Measurements from ENCODE around the gene RAC3. TPM values are rescaled to one million over a fixed set of nuclear protein-coding genes. Genes with fewer than 3 reads are reported as not detected.

Gene RAC3
- total and polyA plus RNA-seq, 2 experiments from 2014 or later, result 1.3 to 7.9 TPM

GRCh38 chr17:82045936-82046484, 14.5 kb downstream of the RAC3 start:
- 42 to 44% methylated on average over 14 of the region's 14 CpGs for WGBS, 2 experiments (ENCODE audit: low coverage in 1 of 2, low lambda C conversion rate in 2 of 2, missing lambda C conversion rate in 2 of 2)
- Histone ChIP-seq H3F3A (ENCODE audit: insufficient read depth) (peaks cover 5% of the 10 kb centered on the region; the same call in 1 of the 2 replicates), H3K9me2 (ENCODE audit: insufficient read depth) (no peaks in the 10 kb centered on the region), H3K79me2 (ENCODE audit: insufficient read depth) (peaks cover 10% of the 10 kb centered on the region; the same call in 1 of the 2 replicates), H3K36me3 (ENCODE audit: low read depth) (no peaks in the 10 kb centered on the region), H3K4me3 (no peak overlapping the region), H3K9ac (no peak overlapping the region), H3K27me3 (replicated peaks; ENCODE audit: insufficient read depth) (no peaks in the 10 kb centered on the region), H3K27ac (no peak overlapping the region), H3K4me1 (ENCODE audit: insufficient read depth) (no peaks in the 10 kb centered on the region), H2AFZ (no peak overlapping the region), H3K4me2 (ENCODE audit: unreplicated experiment) (no peak overlapping the region), H3K9me3 (ENCODE audit: low read depth) (no peaks in the 10 kb centered on the region), H4K20me1 (ENCODE audit: insufficient read depth) (no peaks in the 10 kb centered on the region)
- DNase-seq, result no peak
- TF ChIP-seq EZH2 (IDR thresholded peaks at IDR 0.05; ENCODE audit: insufficient read depth, poor library complexity, severe bottlenecking) (no peak), EZH2phosphoT487 (IDR thresholded peaks at IDR 0.05; ENCODE audit: insufficient read depth, low read depth) (no peak)
- in situ Hi-C loops (cut with MboI), result no loop called here

DNA sequence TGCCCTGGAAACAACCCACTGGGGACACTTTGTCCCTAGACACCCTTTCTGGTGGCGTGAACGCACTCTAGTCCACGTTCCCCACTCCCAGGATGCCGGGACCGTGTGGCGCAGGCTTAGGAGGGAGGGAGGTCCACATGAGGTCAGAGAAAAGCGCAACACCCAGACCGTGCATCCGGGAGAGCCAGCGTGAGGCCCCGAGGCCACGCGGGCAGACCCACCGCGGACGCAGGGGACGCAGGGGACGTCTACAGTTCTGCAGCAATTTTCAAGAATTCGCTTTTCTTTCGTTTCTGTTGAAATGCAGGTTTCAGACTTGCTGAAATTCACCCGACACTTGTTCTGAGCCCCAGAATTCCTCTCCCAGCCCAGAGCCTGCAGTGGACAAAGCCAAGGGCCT, 15.4 kb downstream of the RAC3 start:
- DNase-seq, result no peak
- in situ Hi-C loops (cut with MboI), result no loop called here

GRCh38 chr17:82047379-82047778, 15.9 kb downstream of the RAC3 start:
- H3K27ac ChIP-seq, result no peak overlapping the region
- H3K9me2 ChIP-seq (ENCODE audit: insufficient read depth), result no peaks in the 10 kb centered on the region
- WGBS, 2 experiments (ENCODE audit: low coverage in 1 of 2, low lambda C conversion rate in 2 of 2, missing lambda C conversion rate in 2 of 2), result 93 to 97% methylated on average over 23 to 24 of the region's 24 CpGs
- H3K4me2 ChIP-seq (ENCODE audit: unreplicated experiment), result no peak overlapping the region
- TF ChIP-seq EZH2 (IDR thresholded peaks at IDR 0.05; ENCODE audit: insufficient read depth, poor library complexity, severe bottlenecking) (no peak), EZH2phosphoT487 (IDR thresholded peaks at IDR 0.05; ENCODE audit: insufficient read depth, low read depth) (no peak)
- H3K36me3 ChIP-seq (ENCODE audit: low read depth), result no peaks in the 10 kb centered on the region
- no peak overlapping the region for H3K9ac ChIP-seq
- in situ Hi-C loops (cut with MboI), result no loop called here
- H2AFZ ChIP-seq, result no peak overlapping the region
- no peak overlapping the region for H3K4me3 ChIP-seq
- H3K9me3 ChIP-seq (ENCODE audit: low read depth), result no peaks in the 10 kb centered on the region
- no peak for DNase-seq
- H3K79me2 ChIP-seq (ENCODE audit: insufficient read depth), result peaks cover 14% of the 10 kb centered on the region
- no peaks in the 10 kb centered on the region for H4K20me1 ChIP-seq (ENCODE audit: insufficient read depth)
- no peaks in the 10 kb centered on the region for H3K4me1 ChIP-seq (ENCODE audit: insufficient read depth)
- no peaks in the 10 kb centered on the region for H3F3A ChIP-seq (ENCODE audit: insufficient read depth)
- H3K27me3 ChIP-seq (replicated peaks; ENCODE audit: insufficient read depth), result no peaks in the 10 kb centered on the region

More for the DNA sequence above, 15.4 kb downstream of the RAC3 start:
- H4K20me1 ChIP-seq (ENCODE audit: insufficient read depth), result no peaks in the 10 kb centered on the region
- H2AFZ ChIP-seq, result no peak overlapping the region
- no peak overlapping the region for H3K9ac ChIP-seq
- H3F3A ChIP-seq (ENCODE audit: insufficient read depth), result no peaks in the 10 kb centered on the region
- H3K9me2 ChIP-seq (ENCODE audit: insufficient read depth), result no peaks in the 10 kb centered on the region
- no peak overlapping the region for H3K4me3 ChIP-seq
- H3K27ac ChIP-seq, result no peak overlapping the region
- no peaks in the 10 kb centered on the region for H3K9me3 ChIP-seq (ENCODE audit: low read depth)
- TF ChIP-seq EZH2 (IDR thresholded peaks at IDR 0.05; ENCODE audit: insufficient read depth, poor library complexity, severe bottlenecking), result no peak
- no peak for TF ChIP-seq EZH2phosphoT487 (IDR thresholded peaks at IDR 0.05; ENCODE audit: insufficient read depth, low read depth)
- 88 to 93% methylated on average over 21 of the region's 21 CpGs for WGBS, 2 experiments (ENCODE audit: low coverage in 1 of 2, low lambda C conversion rate in 2 of 2, missing lambda C conversion rate in 2 of 2)
- H3K4me2 ChIP-seq (ENCODE audit: unreplicated experiment), result no peak overlapping the region
- no peaks in the 10 kb centered on the region for H3K27me3 ChIP-seq (replicated peaks; ENCODE audit: insufficient read depth)
- H3K4me1 ChIP-seq (ENCODE audit: insufficient read depth), result no peaks in the 10 kb centered on the region
- peaks cover 10% of the 10 kb centered on the region; the same call in 1 of the 2 replicates for H3K79me2 ChIP-seq (ENCODE audit: insufficient read depth)
- H3K36me3 ChIP-seq (ENCODE audit: low read depth), result no peaks in the 10 kb centered on the region

DNA sequence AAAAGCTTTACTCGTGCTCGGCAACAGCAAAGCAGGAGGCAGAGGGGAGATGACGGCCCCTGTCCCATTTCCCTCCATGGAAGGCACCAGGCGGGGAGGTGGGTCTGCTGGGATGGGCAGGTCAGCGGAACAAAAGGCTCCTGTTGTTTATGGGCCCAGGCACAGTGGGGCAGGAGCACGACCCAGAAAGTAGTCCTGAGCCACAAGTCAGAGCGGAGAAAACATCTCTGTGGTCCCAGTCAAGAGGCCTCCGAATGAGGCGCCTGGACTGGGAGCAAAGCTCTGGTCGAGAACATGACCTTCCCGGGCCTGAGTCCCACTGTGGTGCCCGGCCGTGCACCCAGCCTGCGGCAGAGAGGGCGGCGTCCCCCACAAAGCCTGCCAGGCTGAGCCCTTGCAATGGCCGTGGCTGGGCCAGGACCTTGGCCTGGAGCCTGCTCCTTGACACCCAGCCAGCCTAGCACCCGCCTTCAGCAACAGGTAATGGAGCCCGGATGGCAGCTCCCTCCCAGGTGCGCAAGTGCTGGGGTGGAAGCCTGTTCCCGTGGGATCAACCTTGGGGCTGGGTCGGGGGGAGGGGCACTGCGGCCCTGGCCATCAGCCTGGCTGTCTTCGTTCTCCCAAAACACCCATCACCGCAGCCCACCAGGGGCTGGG, 16.6 kb downstream of the RAC3 start:
- Histone ChIP-seq H3K36me3 (ENCODE audit: low read depth) (no peaks in the 10 kb centered on the region), H3K4me2 (ENCODE audit: unreplicated experiment) (no peak overlapping the region), H3K9ac (no peak overlapping the region), H2AFZ (no peak overlapping the region), H3K4me1 (ENCODE audit: insufficient read depth) (peaks cover 5% of the 10 kb centered on the region), H3F3A (ENCODE audit: insufficient read depth) (no peaks in the 10 kb centered on the region), H4K20me1 (ENCODE audit: insufficient read depth) (no peaks in the 10 kb centered on the region), H3K9me2 (ENCODE audit: insufficient read depth) (no peaks in the 10 kb centered on the region), H3K27ac (no peak overlapping the region), H3K27me3 (replicated peaks; ENCODE audit: insufficient read depth) (no peaks in the 10 kb centered on the region), H3K9me3 (ENCODE audit: low read depth) (no peaks in the 10 kb centered on the region), H3K4me3 (no peak overlapping the region), H3K79me2 (ENCODE audit: insufficient read depth) (peaks cover 21% of the 10 kb centered on the region)
- in situ Hi-C loops (cut with MboI), result no loop called here
- no peak for TF ChIP-seq EZH2phosphoT487 (IDR thresholded peaks at IDR 0.05; ENCODE audit: insufficient read depth, low read depth)
- no peak for TF ChIP-seq EZH2 (IDR thresholded peaks at IDR 0.05; ENCODE audit: insufficient read depth, poor library complexity, severe bottlenecking)
- WGBS, 2 experiments (ENCODE audit: low coverage in 1 of 2, low lambda C conversion rate in 2 of 2, missing lambda C conversion rate in 2 of 2), result 89 to 90% methylated on average over 18 to 23 of the region's 25 CpGs
- no peak for DNase-seq

Measured in GM23248 (cell line).